HuH-7 (cell line): ENCODE data around the gene SULT1C2.

Experiments used
- DNase-seq: peaks from one replicate; pipeline ENCODE4 v3.0.0; 2011; ENCODE audit warnings: low spot score

The SULT1C2 gene

DNA sequence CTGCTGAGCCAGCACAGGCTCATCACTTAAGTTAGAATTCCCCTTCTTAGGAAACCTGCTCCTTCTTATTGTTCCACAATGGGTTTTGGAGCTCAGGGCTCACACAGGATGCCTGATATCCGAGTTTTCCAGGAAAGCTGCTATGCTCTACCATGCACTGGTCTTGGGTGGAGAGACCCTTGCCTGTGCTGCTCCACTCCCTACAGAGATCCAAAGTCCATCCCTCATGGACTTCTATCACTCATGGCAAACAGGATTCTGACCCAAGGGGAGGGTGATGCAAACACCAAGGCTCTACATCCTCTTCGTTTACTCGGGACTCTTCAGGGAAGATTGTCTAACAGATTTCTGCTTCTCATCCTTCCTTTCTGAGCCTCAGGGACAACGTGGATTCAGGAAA, 5.2 kb downstream of the SULT1C2 start:
- DNase-seq = no peak

DNA sequence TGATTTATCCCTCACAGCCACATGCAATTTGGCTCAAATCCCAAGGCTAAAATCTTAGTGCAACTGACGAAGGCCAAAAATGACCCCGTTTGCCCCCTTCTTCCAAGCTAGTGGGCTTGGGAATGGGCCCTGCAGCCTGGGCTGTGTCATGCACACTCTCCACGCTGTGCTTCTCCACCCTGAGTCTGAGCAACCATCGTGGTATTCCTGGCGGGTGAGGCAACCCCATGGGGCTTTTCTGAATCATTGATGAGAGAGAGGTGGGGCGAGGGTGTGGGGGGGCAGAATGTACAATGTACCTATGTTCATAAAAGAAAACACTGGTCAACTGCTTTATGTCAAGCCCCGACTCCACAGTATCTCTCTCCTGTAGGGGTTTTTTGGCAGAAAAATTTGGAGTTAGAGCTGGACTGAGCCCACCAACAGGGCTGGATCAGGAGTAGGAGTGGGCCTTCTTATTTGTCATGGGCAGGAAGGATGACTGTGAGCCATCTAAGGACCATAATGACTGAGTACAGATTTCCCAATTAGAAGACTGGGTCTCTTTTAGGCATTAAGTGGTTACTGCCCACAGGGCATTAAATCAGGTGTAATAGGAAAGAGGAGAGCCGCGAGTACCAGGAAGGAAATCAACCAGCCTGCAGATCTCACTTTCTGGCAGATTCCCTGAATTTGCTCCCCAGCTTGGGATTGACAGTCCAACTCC, 8.9 kb downstream of the SULT1C2 start:
- no peak for DNase-seq

DNA sequence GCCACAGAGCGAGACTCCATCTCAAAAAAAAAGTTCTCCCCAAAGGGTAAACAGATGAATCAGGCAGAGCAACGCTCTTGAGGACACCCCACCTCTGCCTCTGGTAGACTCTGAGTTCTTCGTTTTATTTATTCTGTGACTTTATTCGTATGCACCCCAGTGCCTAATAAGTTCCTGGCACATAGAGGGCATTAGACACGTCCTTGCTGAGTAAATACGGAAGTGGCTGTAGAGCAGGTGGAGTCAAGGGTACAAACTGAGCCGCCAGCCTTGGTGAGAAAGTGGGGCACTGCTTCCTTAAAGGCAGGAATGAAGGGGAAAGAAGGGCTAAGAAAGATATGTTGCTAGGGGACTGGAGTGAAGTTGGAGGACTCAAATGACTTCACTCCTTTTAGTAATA, 12.9 kb downstream of the SULT1C2 start:
- no peak for DNase-seq

DNA sequence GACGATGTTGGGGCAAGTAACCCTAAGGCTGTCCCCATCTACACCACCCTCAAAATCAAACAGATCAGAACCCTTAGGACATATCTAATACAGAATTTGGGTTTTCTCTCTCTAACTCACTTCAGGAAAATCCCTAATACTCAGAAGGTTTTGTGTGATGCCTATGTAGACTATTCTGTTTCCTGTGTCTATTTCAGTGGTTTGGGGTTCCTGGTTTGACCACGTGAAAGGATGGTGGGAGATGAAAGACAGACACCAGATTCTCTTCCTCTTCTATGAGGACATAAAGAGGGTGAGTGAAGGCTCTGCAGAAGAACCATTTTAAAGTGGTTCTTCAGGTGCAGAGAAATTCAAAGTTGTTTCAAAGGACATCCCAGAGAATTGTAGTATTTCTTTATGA, 16.3 kb downstream of the SULT1C2 start:
- no peak for DNase-seq

DNA sequence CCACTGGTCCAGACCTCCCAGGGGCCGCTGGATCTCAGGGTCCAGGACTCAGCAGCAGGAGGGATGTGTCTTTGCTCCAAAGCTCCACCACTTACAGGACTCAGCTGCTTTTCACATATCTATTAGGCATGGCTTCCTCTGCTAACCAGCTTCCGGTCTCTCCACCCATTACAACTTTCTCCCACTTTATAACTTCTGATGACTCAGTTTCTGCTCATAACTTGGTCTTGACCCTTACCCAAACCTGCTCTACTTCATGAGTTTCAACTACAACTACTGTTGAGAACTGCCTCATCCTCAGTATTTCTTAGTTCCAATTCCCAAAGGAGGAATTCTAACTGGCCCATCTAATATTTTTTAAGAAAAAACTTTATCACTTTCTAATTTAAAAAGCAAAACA, 17.2 kb downstream of the SULT1C2 start:
- DNase-seq = no peak

DNA sequence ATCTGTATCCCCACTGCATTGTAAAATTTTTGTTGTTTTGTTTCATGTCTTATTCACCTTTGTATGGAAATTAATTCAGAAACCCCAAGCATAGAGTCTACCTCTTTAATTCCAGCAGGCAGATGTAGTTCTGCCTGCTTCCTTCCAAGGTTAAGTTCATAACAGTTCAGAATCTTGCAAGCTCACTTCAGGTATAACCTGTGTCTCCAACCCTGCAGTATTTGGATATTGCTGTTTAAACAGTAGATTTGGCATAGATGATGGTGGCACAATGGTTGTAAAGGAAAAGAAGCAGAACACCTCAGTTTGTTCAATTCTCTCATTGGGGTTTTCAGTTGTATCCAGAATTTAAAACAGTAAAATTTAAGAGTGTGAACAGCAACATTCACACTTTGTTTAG, 21.2 kb downstream of the SULT1C2 start:
- no peak for DNase-seq

DNA sequence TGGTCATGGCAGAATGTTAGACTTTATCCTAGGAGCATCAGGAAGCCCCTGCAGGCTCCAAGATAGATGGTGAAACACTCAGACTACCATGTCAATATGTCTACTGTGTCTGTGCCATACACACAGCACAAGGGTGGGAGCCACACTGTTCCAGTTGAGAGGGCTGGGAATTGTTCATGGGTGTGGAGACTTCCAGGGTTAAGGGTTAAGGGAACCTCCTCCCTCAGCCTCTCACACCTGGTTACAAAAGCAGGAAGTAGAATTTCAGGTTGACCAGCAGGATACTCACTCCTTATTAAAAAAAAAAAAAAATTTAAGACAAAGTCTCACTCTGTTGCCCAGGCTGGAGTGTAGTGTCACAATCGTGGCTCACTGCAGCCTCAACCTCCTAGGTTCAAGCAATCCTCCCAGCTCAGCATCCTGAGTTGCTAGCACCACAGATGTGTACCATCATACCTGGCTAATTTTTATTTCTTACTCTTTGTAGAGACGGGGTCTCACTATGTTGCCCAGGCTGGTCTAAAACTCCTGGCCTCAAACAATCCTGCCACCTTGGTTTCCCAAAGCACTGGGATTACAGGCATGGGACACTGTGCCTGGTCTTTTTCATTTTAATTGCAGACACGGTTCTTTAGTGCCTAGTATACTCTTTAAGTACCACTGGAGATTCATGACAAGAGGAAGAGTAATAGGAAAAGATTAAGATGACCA, 26.0 kb downstream of the SULT1C2 start:
- DNase-seq = no peak

DNA sequence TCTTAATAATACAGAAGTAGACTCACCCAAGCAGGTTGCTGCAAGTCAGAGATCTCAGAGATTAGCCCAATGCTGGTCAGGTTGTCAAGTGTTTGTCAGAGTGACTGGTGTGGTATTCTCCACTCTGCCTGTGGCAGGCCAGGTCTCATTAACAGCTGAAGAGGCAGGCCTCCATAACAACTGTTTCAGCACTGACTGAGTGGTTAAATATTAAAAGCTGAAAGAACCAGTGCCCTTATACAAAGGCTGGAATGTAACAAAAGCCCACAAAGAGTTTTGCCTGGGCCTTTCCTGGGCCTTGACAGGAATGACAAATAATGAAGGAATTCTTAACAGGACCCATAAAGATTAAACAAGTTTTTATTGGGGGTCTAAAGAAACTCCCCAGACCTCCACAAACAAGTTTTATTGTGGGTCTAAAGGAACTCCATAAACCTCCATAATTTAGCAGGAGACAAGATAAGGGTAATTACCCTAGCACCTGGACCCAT, 26.8 kb downstream of the SULT1C2 start:
- peak; percentile 20 for DNase-seq

DNA sequence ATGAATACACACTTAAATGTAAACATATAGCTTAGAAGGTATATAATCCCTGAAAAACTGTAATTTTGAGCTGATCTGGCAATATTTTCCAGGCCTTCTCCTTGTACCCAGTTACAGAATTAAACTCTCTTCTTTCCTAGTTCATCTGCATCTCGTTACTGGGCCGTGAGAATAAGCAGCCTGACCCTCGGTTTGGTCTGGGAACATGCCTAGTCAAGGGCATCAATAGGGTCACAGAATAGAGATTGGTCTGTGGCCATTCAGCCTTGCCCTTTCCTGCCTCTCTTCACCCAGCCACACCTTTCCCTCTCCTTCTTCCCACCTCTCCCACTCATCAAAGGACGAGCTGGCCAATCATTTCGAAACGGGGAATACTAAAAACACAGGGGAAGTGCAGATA, 27.3 kb downstream of the SULT1C2 start:
- no peak for DNase-seq

DNA sequence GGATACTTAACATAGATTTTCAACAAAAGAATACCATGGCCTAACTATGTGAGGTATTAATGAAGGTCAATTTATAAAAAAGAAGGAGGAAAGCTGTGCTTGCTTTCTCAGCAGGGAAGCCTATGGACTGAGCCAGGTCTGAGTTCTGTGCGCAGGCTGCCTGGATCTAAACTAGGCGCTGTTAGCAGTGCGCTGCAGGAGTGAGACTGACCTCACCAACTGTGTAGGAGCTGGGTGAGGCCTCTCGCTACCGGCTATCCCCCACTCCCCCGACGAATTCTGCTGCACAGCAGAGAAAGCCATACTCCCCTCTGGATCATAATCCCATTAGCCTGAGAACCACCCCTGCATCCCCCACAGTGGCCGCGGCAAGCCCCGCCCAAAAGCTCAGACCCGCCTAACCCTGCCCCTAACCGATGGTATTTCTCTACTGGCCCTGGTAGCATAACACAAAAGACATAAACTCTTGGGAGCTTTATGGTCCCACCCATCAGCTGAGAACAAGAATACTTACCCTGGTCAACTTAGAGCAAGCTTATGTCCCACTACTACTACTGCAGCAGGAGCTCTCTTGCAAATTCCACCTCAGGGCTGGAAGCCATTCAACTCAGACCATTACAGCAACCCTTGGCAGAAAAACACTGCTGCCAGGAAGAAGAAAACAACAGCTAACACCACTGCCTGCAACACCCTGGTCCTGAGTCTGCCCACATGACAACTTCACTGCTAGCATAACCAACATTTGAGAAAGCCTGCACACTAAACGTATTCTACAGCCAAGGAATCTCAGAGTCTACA, 28.0 kb downstream of the SULT1C2 start:
- DNase-seq = peak; percentile 20

DNA sequence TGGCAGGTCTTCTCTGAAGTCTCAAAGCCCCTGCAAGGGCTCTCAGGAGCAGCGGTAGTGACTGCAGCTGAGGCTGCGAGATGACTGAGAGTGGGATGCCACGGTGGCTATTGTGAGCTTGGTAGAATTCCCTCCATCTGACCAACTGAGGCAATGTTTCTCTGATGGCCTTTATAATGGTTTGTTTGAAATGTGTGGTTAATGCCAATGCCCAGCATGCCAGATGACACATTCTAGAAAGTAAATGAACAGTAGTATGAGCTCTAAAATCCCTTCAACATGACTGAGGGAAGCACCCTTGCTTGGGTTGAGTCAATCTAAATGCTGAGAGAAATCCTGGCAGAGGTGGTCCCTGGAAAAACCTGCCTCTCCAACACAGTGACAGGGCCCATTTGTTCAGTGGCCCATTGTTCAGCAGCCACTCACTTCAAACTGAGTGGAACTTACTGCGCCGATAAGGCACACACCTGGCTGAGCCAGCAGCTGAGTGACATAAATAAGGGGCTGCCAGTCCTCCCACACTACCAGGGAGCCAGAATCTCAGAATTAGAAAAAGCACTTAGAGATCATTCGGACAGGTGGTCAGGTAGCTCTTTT, 31.7 kb downstream of the SULT1C2 start:
- DNase-seq = no peak

DNA sequence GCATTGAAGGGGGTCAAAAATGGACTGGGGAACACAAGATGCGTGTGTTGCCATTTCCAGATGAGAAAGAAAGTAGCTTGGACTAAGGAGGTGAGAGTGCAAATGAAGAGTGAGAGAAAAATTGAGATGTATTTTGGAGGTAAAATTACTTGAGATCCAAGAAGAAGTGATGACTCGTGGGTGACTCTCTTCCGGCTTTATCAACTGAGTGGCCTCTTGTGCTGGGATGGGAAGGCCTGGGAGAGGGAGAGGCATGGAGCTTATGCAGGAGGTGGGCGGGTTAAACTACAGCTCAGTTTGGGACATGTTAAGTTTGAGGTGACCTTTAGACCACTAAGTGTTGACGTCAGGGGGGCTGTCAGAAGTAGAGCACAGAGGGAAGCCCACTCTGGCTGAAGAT, 34.9 kb downstream of the SULT1C2 start:
- no peak for DNase-seq

DNA sequence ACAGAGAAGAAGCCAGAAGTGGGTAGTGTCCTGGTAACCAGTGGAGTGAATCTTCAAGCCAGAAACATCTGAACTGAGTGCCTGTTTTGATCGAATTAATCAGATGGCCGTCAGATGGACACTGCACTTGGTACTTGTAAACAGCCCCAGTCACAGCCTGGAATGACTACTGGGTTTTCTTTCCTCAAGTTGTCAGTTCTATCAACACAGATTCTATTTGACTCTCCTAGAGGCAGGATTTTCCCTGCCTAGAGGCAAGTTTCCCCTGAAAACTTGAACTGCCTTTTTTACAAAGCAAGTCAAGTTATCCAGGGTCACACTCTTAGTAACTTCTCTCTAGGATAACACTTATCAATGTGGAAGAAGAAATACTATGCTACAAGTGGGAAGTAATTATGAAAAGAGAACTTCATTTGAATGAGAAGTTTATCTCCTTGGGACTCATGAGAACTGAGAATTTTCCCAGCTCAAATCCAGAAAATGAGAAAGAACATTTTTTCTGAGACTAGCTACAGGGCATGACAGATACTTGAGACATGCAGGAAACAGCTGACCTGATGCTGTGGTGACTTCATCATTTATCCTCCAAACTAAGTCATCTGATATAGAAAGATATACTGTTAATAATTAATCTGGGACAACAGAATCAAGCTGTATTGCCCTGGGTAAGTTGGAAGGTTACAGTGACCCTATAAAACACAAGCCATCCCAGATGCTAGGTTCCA, 36.0 kb downstream of the SULT1C2 start:
- no peak for DNase-seq

DNA sequence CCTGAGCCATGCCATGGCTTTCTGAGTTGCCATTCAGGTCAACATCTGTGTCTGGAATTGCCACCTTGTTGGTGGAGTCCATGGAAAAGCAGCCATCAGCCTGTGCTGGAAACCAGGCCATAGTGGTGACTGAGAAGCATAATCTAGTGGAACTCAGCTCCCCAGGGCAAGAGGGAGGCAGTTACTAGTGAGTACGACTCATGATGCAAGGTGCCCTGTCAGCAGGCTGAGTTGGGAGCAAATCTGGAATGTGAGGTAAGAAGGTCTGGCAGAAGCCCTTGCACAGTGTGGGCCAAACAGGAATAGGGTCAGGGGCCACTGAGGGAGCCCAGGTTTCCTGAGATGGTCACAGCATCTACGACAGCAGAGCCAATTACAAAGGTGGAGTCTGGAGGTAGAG, 37.1 kb downstream of the SULT1C2 start:
- DNase-seq = no peak

DNA sequence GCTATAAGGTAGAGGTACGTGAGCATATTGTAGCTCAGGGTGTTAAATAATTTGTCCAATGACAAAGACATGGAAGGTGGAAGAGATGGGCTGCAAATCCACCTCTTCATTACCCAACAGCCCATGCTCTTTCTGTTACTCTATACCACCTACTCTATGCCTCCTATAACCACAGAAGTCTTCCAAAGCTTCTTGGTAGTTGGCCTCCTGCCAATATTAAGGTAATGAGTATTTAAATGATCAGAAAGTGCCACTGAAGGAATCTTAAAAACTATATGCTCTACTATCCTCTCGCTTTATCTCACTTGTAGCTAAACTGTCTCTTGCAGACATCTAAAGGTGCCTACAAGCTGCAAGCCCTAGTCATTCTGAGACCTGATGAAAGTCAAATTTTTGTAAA, 41.1 kb downstream of the SULT1C2 start:
- DNase-seq = no peak

DNA sequence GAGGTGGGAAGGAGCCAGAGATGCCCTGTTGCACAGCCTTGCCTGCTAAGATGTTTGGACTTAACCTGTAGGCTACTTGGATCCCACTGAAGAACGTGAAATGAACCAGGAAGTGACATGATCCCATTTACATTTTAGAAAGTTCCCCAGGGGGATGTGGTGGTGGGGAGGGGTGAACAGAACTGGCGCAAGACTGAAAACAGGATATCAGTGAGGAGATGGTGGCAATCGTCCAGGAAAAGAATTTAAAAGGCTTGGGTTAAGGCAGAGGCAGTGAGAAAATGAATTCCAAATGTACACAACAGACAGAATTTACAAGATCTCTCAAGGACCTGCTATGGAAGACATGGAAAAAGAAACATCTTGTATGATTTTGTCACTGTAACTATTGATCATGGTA, 42.3 kb downstream of the SULT1C2 start:
- no peak for DNase-seq

DNA sequence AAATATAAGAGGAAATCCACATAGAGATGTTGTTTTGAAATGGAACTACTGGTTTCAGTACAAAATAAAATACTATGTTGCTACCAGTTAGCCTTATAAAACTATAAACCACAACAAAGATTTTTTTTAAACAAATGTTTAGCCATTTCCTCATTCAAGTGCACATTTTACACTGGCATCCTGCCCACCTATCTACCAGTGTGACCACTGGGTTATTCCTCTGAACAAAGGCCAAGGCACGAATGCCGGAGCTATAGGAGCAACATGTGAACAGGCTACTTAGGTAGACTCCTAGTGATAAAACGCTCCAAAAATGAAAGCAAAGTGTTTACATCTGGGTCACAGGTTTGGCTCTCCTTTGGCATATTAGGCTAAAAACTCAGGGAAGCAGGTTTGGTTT, 57.3 kb downstream of the SULT1C2 start:
- no peak for DNase-seq

DNA sequence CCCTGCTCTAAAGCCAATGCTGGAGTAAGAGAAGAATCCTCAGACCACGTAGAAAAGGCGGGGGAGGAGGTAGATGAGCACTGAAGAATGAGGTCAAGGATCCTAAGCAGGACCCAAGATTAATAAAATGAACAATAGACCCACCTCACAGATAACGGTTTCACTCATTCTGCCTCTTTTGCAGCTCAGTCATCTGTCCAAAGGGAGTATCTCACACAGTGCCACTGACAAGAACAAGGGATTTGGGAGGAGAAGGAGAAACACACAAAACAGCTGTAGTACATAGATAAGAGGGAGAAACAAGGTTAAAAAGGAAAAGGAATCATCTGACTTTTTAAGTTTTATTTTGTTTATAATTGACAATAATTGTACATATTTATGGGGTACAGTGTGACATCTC, 58.1 kb downstream of the SULT1C2 start:
- no peak for DNase-seq

DNA sequence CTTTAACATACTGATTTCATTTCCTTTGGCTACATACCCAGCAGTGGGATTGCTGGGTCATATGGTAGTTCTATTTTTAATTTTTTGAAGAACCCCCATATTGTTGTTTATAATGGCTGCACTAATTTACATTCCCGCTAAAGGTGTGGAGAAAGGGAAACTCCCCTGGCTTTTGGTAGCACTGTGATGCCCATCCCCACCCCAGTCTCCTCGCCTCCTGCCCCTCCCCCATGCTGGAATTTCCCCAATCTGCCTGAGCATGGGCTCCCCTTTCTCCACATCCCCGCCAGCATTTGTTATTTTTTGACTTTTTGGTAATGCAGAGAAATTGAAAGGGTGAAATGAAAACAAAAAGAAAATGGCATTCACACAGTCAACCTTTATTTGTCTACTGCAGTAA, 59.1 kb downstream of the SULT1C2 start:
- no peak for DNase-seq

DNA sequence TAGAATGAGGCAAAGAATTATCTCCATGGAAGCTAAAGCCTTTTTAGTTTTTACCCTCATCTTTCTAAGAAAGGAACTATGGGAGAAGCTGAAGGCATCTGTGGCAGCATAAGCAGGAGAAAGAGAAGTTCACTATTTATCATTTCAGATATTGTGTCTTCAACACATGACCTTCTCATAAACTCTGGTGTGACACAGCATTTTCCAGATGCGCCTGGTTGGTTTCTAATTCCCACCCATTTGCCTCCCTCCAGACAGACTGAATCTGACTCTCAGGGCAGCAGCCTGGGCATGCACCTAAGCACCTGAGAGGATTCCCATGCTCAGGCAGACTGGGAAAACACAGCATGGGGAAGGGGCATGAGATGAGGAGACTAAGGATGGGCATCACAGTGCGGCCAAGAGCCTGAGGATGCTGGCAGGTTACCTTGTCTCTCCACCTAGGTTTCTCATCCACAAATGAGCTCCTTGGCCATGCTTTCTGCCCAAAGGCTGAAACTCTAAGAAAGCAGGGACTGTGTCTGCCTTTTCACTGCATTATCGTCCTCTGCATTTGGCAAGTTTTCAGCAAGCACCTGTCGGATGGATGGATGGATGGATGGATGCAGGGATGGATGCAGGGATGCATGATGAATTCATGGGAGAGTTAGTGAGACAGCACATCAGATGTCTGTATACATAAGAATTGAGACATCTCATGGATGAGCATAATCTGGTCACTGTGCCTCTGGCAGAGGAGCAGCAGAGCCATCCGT, 60.3 kb downstream of the SULT1C2 start:
- DNase-seq = no peak

DNA sequence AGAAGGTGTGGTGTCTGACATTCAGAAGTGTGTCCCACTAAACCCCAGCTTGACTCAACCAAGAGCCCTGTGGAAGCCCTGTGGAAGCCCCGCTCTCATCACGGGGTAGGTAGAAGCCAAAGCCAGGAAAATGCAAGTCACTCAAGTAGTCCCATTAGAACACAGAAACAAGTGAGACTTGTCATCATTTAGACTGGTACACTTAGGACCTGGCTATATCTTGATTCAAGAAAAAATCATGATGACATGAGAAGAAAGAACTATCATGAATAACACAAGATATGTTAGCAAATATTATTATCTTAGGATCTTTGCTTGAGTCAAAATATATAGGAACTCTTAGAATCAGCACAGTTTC, 60.9 kb downstream of the SULT1C2 start:
- no peak for DNase-seq
